Fibroblast of the aortic adventitia (primary cell): ENCODE data around the gene NOP16. TPM values are rescaled to one million over a fixed set of nuclear protein-coding genes. Genes with fewer than 3 reads are reported as not detected.

ENCODE experiments used
- DNase-seq: peaks from one replicate; pipeline ENCODE4 v3.0.0-alpha.2; 2010; ENCODE audit warnings: low read depth
- H3K4me3 ChIP-seq: 2 replicates; pipeline ENCODE4 v1.5.1; 2011; ENCODE audit warnings: low read depth, mild to moderate bottlenecking, control low read depth, low read length, moderate library complexity
- total RNA-seq: library from RNA; depleted of rRNA; stranded (reverse); fragments of >200 nt; gene quantifications from 2 replicates; pipeline ENCODE4 v1.2.3, GENCODE V29; 2012; ENCODE audit warnings: low replicate concordance
- TF ChIP-seq, protein P1 (sequence below): IDR thresholded peaks from 2 replicates; pipeline ENCODE4 v1.5.1; 2011; ENCODE audit warnings: mild to moderate bottlenecking, low read length, control low read depth, inconsistent platforms; ENCODE audit not compliant: insufficient read depth

Gene NOP16
- total RNA-seq, 1 donor: 17.0 TPM

DNA sequence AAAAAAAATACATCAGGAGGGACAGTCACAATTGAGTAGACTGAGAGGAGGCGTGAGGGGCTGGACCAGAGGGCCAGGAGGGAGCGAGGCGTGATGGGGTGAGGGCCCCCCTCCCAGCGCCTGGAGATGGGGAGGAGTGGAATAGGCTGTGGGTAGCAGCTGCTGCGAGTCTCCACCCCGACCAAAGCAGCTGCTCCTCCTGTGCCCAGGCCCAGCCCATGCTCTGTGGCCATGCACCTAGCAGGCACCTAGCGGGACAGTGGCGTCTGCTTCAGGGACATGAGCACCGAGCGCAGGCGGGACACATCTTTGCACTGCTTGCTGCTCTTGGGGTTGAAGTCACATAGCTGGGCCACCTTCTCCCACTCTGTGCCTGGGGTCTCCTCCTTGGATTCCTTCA, 4.1 kb upstream of the NOP16 start:
- TF ChIP-seq, protein P1, sequence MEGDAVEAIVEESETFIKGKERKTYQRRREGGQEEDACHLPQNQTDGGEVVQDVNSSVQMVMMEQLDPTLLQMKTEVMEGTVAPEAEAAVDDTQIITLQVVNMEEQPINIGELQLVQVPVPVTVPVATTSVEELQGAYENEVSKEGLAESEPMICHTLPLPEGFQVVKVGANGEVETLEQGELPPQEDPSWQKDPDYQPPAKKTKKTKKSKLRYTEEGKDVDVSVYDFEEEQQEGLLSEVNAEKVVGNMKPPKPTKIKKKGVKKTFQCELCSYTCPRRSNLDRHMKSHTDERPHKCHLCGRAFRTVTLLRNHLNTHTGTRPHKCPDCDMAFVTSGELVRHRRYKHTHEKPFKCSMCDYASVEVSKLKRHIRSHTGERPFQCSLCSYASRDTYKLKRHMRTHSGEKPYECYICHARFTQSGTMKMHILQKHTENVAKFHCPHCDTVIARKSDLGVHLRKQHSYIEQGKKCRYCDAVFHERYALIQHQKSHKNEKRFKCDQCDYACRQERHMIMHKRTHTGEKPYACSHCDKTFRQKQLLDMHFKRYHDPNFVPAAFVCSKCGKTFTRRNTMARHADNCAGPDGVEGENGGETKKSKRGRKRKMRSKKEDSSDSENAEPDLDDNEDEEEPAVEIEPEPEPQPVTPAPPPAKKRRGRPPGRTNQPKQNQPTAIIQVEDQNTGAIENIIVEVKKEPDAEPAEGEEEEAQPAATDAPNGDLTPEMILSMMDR: no peak
- DNase-seq: no peak

DNA sequence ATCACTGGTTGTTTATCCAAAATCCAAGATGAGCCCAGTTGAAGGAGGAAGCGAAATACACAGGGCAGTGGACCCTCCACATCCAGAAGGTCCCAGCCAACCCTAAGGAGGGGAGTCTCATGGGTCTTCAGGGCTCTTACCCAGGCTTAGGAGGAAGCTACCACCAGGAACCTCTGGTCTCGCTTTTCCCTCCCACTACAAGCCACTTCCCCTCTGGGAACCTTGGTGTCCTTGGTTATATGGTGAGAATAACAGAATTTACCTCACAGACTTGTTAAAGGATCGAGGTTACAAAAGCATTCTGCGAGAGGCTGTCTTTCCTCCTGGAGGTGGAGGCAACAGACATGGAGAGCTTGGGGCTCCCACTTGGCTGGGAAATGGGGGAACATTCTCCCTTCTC, 3.6 kb upstream of the NOP16 start:
- TF ChIP-seq, protein P1: no peak
- no peak overlapping the region for H3K4me3 ChIP-seq

More for the DNA sequence above, 4.1 kb upstream of the NOP16 start:
- H3K4me3 ChIP-seq: no peak overlapping the region

DNA sequence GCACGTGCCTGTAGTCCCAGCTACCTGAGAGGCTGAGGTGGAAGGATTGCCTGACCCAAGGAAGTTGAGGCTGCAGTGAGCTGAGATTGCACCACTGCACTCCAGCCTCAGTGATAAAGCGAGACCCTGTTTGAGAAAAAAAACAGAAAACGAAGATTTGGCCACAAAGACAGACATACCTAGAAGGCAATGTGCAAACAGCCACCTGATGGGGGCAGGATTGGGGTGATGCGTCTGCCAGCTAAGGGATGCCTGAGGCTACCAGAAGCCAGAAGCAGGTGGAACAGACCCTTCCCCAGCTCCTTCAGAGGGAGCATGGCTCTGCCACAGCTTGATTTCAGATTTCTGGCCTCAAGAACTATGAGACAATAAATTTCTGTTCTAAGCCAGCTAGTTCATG, 3.1 kb upstream of the NOP16 start:
- DNase-seq: no peak
- no peak overlapping the region for H3K4me3 ChIP-seq
- TF ChIP-seq, protein P1: no peak

More for the DNA sequence above, 3.6 kb upstream of the NOP16 start:
- DNase-seq: no peak

DNA sequence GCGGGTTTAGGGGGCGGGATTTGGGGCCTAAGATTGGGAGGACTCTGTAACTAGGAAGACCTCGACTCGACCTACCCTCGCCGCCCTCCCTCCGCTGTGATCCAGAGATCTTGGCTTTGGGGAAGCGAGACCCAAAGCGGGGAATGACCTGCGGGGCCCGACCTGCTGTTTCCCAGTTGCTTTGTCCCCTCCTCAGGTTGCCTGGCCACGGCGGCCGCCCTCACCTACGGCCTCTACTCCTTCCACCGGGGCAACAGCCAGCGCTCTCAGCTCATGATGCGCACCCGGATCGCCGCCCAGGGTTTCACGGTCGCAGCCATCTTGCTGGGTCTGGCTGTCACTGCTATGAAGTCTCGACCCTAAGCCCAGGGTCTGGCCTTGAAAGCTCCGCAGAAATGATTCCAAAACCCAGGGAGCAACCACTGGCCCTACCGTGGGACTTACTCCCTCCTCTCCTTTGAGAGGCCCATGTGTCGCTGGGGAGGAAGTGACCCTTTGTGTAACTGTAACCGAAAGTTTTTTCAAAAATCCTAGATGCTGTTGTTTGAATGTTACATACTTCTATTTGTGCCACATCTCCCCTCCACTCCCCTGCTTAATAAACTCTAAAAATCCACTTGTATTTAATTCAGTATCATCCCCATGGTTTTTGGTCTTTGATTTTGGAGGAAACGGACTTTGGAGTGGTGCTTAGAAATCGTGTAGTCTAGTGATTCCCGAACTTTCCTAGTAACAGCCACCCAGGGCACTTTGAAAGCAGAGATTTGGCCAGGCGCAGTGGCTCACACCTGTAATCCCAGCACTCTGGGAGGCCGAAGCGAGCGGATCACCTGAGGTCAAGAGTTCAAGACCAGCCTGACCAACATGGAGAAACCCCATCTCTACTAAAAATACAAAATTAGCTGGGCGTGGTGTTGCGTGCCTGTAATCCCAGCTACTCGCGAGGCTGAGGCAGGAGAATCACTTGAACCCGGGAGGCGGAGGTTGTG, 1.0 kb upstream of the NOP16 start:
- TF ChIP-seq, protein P1: no peak
- peak overlapping the region; percentile 71 for H3K4me3 ChIP-seq
- no peak for DNase-seq

DNA sequence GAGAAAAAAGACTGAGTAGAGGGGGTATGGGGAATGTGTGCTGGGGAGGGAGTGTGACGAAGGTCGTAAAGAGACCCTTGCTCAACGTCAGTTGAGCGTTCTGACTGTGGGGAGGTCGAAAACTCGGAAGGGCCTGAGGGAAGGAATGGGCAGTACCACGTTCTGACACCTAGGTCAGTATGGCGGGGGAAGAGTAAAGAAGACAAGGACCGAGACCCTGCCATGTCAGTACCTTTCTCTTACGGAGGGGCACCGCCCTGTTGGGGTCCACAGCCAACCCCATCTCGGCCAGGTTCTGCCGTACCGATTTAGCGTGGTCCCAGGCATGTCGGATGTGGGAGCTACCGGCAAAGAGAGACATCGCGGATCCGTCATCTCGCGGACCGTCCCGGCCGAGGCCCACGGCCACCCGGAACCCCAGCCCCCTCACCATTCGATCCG, 375 bp downstream of the NOP16 start:
- no peak for DNase-seq
- TF ChIP-seq, protein P1: no peak
- H3K4me3 ChIP-seq: peak overlapping the region; percentile 98

DNA sequence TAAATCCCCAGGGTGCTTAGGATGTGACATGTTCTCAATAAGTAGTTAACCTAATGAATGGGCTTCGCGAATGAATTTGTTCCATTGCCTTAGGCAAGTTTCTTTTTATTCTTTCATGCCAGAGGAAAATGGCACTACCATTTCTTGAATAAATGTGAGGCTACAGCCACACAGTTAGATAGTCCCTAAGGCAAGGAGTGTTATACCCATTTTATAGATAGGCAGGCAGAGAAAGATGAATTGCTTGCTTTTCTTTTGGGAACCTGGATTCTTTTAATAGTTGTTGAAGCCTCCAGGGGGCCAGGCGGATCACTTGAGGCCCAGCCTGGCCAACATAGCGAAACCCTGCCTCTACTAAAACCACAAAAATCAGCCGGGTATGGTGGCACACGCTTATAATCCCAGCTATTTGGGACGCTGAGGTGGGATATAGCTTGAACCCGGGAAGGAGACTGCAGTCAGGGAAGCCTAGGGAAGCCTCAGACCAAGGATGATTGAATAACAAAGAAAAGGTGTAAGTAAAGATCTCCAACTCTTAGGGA, 943 bp downstream of the NOP16 start:
- TF ChIP-seq, protein P1: no peak
- H3K4me3 ChIP-seq: peak overlapping the region; percentile 98
- DNase-seq: no peak
